GM21619 (cell line): ENCODE data around the gene MGMT.
"Not testable (repeated sequence)": the region's sequence is repeated elsewhere in the genome, so short reads cannot be mapped to it uniquely, and the experiment has no call there.

Experiments used
- ATAC-seq: cut with Tn5 transposase; IDR thresholded peaks from one replicate; pipeline ENCODE4 v1.9.1; 2021; ENCODE audit not compliant: unreplicated experiment

Gene MGMT

DNA sequence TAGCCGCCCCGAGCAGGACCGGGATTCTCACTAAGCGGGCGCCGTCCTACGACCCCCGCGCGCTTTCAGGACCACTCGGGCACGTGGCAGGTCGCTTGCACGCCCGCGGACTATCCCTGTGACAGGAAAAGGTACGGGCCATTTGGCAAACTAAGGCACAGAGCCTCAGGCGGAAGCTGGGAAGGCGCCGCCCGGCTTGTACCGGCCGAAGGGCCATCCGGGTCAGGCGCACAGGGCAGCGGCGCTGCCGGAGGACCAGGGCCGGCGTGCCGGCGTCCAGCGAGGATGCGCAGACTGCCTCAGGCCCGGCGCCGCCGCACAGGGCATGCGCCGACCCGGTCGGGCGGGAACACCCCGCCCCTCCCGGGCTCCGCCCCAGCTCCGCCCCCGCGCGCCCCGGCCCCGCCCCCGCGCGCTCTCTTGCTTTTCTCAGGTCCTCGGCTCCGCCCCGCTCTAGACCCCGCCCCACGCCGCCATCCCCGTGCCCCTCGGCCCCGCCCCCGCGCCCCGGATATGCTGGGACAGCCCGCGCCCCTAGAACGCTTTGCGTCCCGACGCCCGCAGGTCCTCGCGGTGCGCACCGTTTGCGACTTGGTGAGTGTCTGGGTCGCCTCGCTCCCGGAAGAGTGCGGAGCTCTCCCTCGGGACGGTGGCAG is at the start of gene MGMT:
TSS of gene MGMT (plus strand) at position 539 of the 656 bp plus-strand sequence.
- peak; percentile 87 for ATAC-seq

GRCh38 chr10:129417870-129418269 is 49.2 kb upstream of the MGMT start:
- ATAC-seq: no peak

DNA sequence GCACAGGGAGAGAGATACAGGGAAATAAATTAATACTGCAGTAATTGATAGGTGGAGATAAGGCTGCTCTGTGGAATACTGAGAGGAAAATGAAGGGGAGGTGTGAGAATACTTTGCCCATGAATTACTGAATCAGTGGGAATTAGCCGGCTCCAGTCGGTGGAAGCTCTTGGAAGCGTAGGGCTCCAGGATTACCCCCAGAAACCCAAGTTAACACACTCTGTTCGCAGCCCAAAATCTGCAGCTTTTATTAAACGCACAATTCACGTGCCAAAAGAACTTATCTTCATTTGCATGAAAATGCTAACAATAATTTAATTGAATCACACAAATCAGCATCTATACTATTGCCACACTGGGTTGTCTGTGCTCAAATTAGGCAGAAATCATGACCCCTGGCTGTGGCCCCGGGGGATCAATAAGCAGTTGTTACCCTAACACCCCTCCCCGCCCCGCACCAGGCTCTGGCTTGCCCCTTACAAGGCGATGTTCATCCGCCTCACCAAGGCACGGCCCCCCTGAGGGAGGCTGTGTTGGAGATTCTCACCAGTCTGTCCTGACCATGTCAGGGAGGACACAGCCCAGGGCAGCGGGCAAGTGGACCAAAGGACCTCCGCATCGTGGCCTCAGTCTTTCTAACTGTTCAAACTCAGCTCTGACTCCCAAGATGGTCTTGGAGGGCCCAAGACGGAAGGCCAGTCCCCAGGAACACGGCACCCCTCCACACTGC is 48.4 kb upstream of the MGMT start:
- ATAC-seq: no peak

GRCh38 chr10:129419397-129419796 is 47.6 kb upstream of the MGMT start:
- no peak for ATAC-seq

DNA sequence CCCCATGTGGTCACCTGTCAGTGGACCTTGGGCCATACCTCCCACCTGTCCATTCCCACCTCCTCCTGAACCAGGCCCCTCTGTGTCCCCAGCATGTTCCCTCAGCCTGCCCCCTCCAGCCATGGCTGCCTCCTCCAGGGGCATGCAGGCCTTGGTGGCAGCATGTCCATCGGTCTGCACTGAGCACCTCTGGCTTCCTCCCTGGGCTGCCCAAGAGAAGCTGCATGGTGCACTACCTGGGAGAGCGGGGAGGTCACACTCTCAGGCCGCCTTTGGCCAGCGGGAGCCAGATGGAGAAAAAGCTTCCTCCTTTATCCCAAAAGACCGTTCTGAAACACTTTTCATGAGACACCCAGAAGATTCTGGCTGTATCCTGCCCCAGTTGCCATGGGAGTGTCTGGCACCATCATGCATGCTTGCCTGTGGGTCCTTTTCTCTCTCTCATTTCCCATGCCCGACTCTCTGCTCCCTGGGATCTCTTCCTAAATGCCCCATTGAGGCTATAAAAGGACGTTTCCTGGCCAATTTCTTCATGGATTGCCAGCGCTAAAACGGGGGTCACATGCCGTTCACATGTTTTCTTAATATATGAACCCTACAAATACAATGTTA is 45.5 kb upstream of the MGMT start:
- ATAC-seq: no peak

- ATAC-seq: no peak
These were observed 42.1 kb upstream of the MGMT start for GRCh38 chr10:129424978-129425377.

DNA sequence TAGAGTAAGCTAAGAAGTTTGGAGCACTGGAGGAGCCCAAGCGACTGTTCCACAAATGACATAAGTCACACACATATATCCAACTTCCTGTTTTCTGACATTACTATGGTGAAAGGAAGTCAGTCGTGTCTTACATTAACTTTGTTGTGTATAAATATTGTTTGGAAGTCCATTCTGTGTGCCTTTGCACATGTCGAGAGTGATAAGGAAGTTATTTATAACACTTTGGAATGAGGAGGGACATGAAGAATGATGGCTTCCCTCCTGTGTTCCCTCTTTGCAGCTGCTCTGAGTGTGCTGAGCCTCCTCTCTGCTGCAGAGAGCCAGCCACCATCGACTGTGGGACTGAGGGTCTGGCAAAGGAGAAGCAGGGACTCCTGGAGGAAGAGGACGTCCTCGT is 40.4 kb upstream of the MGMT start:
- ATAC-seq: no peak

DNA sequence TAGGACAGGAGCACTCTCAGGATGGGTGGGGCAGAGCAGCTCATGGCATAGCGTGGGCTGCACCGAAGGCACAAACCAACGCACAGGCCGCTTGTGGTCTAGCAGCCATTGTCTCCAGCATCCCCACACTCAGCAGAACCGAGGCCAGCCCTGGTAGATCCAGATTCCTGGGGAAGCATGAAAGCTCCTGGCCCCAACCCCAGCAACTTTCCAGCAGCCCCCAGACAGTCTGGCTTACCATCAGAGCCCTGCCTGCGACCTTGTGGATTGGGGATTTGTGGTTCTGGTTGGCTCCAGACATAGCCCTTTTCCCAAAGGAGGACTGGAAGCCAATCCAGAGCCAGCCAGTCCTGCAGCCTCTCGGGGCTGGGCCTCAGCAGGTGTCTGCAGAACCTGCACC is 33.8 kb upstream of the MGMT start:
- no peak for ATAC-seq

DNA sequence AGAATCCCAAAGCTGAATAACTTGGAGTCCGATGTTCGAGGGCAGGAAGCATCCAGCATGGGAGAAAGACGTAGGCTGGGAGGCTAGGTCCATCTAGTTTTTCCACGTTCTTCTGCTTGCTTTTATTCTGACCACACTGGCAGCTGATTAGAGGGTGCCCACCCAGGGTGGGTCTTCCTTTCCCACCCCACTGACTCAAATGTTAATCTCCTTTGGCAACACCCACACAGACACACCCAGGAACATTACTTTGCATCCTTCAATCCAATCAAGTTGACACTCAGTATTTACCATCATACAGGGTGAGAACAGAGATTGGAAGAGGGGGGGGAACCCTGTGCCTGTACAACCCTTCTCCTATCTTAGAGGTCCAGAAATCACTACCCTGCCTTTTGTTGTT is 31.3 kb upstream of the MGMT start:
- ATAC-seq: not testable (repeated sequence)

- ATAC-seq: no peak
These were observed 29.0 kb upstream of the MGMT start for GRCh38 chr10:129438024-129438423.

DNA sequence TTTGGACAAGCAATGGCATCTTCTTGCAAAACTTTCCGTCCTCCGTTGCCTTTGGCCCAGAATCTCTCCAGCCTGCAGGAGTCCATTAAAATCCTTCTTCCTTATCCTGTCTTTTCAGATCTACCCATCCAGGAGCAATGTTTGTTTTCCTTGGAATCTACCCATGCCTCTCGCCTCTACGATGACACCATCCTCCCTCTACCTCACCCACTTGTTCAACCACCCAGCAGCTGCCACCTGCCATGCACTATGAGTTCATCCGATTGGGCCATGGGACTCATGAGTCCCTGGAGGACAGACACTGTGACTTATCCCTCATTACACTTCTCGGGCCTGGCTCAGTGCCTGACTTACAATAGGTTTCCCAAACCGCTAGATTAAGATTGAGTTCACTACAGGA is 26.8 kb upstream of the MGMT start:
- ATAC-seq: no peak

DNA sequence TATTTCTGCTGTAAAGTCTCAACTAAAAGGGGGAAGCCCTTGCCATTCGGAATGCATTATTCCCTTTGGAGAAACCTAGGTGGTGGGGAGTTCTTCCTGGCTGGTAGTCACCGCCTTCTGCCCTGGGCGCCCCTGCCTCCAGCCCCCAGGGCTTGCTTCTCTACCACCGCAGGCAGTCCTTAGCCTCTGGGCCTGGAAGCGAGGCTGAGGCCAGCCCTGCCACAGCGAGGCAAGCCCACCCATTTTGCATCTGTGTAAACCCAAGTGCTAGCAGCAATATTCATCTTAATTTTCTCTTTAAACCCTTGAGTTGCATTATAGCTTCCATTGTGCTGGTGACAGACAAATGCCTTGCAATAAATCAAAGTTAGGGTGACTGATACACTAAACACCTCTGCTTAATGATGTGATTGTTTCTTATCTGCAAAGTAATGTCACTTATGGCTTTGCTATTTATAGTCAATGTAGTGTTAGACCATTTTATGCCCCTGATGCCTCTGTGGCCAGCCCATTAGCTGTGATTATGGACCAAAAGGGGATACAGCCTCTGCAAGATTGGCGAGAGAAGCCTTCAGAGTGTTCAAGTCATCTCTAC is 26.2 kb upstream of the MGMT start:
- ATAC-seq: no peak

- ATAC-seq: no peak
These were observed 25.6 kb upstream of the MGMT start for GRCh38 chr10:129441372-129442009.

DNA sequence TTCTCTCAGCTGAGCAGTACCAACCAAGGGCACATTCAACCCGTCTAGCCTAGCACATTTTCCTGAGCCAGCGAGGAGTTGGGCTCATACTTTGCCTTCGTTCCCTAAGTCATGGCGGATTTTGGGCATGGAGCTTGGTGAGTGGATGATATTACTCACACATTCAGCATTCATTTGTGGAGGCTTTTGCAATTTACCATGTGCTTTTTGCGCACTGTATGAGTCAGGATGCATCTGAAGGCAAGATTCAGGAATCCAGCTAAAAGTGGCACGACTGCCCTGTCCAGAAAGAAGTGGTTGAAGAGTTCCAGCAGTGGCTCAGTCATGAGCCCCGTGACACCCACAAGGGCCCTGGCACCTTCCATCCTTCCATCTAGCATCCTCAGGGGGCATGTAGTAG is 24.2 kb upstream of the MGMT start:
- ATAC-seq: no peak

DNA sequence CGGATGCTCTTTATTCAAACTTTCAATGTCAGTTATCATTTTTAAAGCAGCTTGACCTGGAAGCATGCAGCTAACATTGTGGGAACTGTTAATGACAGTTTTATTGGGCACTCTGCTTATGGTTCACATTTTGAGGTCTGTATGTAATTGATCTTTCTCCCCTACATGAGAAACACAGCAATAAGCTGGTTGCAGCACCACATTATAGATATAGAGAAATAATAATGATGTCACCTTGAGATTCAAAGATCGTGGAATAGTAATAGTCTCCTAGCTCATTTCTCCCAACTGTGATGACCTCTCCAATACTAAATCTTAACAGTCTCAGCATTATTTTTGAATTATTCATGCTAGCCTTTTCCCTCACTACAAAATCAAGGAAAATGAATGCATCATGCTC is 22.7 kb upstream of the MGMT start:
- no peak for ATAC-seq

DNA sequence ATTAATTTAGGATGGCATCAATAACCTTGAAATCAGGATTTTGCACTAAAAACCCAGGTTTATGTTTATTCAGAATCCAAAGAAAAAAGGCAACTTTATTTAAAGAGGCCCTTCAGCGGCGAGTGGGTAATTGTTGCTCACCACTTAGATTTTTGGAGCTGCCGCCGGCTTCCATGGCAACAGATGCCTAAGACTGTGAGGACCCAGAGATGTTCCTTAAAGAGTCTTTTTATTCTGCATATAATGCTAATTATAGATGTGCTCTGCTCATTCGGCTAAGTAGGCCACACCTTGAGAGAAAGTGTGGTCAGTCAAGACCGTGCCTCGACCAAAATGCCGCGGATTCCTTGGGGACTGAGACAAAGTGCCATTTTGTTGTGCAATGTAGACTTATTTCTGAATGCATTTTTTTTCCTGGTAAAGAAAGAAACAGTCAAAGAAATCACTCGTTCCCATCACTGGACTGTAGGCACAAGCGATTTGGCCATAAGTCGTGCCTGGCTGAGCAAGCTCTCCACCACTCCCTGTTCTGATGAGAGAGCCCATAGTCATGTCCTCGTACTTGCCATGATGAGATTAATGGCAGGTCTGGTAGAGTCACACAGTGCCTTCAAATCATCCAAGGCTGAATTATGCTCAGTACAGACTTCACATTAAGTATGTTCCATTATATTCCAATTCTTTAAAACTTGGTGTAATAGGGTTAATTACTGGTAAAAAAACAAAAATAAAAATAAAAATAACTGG is 21.4 kb upstream of the MGMT start:
- no peak for ATAC-seq

- ATAC-seq: no peak
These were observed 20.9 kb upstream of the MGMT start for GRCh38 chr10:129446183-129446581.

GRCh38 chr10:129447486-129447885 is 19.6 kb upstream of the MGMT start:
- no peak for ATAC-seq

DNA sequence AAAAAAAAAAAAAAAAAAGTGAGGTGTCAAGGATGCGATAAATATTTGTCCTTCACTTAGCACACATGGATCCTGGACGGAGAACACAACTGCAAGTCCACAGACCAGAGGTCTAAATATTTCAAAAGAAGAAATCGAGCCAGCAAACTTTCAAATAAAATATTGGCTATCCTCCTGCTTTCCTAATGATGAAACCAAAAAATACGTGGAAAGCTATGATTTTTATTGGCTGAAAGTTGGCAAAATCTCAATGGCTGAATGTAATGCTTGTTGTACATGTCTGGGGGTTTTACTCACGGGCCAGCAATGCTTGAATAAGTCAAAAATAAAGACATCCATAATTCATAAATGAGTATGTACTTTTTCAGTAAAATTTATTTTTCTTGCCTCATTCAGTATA is 19.0 kb upstream of the MGMT start:
- ATAC-seq: no peak

DNA sequence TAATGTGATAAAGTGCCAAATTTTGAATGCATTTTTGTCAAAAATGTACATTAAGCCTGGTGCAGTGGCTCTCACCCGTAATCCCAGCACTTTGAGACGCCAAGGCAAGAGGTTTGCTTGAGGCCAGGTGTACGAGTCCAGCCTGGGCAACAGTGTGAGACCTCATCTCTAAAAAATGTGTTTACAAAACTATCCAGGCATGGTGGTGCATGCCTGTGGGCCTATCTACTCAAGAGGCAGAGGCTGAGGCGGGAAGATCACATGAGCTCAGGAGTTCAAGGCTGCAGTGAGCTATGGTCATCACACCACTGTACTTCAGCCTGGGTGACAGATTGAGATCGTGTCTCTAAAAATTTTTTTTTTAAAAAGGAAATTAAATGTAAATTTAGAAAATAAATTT is 18.5 kb upstream of the MGMT start:
- ATAC-seq: no peak

- ATAC-seq: no peak
These were observed 17.1 kb upstream of the MGMT start for GRCh38 chr10:129449893-129450292.
